Ishikawa (cell line): ENCODE results near the gene APOBR.

Source experiments
- CEBPB ChIP-seq: IDR thresholded peaks from 2 replicates; pipeline ENCODE4 v1.6.1; 2012
- CREB1 ChIP-seq: IDR thresholded peaks from 2 replicates; pipeline ENCODE4 v1.6.1; 2012; ENCODE audit warnings: low read depth
- EGR1 ChIP-seq: IDR thresholded peaks from 2 replicates; pipeline ENCODE4 v1.6.1; 2012
- EP300 ChIP-seq: IDR thresholded peaks from 2 replicates; pipeline ENCODE4 v1.6.1; 2012; ENCODE audit warnings: borderline replicate concordance
- FOXM1 ChIP-seq: IDR thresholded peaks from 2 replicates; pipeline ENCODE4 v1.6.1; 2012; ENCODE audit warnings: low read depth, borderline replicate concordance
- NFIC ChIP-seq: IDR thresholded peaks from 2 replicates; pipeline ENCODE4 v1.6.1; 2012
- RAD21 ChIP-seq: IDR thresholded peaks from 2 replicates; pipeline ENCODE4 v1.6.1; 2012; ENCODE audit warnings: low read depth
- TAF1 ChIP-seq: IDR thresholded peaks from 2 replicates; pipeline ENCODE4 v1.6.1; 2012; ENCODE audit warnings: low read depth, mild to moderate bottlenecking
- TCF12 ChIP-seq: IDR thresholded peaks from 2 replicates; pipeline ENCODE4 v1.6.1; 2012; ENCODE audit warnings: low read depth
- TEAD4 ChIP-seq: IDR thresholded peaks from 2 replicates; pipeline ENCODE4 v1.6.1; 2012
- YY1 ChIP-seq: IDR thresholded peaks from 2 replicates; pipeline ENCODE4 v1.6.1; 2012; ENCODE audit warnings: low read depth
- ZBTB7A ChIP-seq: IDR thresholded peaks from 2 replicates; pipeline ENCODE4 v1.6.1; 2012; ENCODE audit warnings: low read depth
- TF ChIP-seq, protein P1 (sequence below): IDR thresholded peaks from 2 replicates; pipeline ENCODE4 v1.6.1; 2012
- TF ChIP-seq, protein P2 (sequence below): IDR thresholded peaks from 2 replicates; pipeline ENCODE4 v1.6.1; 2012; ENCODE audit warnings: low read depth, mild to moderate bottlenecking
- TF ChIP-seq, protein P3 (sequence below): IDR thresholded peaks from 2 replicates; pipeline ENCODE4 v1.6.1; 2012

Gene APOBR

DNA sequence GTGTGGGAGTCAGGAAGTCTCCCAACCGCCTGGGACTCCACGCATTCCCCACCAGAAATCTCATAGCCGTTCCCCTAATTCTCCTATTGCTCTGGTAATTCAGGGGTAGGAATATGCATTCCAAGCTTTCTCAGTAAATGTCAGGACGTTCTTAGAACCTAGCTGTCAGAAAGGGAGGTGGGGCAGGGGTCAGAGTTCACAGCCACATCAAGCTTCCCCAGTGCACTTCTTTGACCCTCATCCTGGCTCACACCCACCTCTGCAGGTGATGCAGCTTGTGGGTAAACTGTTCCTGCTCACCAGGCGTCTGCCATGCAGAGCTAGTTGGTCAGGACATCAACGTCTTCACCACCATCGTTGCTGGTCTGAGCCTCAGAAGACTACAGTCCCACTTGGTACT lies 26.2 kb downstream of the APOBR start:
- TF ChIP-seq YY1 (no peak), FOXM1 (no peak), NFIC (no peak), RAD21 (no peak), EGR1 (no peak)
- TF ChIP-seq, protein P1, sequence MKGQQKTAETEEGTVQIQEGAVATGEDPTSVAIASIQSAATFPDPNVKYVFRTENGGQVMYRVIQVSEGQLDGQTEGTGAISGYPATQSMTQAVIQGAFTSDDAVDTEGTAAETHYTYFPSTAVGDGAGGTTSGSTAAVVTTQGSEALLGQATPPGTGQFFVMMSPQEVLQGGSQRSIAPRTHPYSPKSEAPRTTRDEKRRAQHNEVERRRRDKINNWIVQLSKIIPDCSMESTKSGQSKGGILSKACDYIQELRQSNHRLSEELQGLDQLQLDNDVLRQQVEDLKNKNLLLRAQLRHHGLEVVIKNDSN, result no peak
- TF ChIP-seq, protein P2, sequence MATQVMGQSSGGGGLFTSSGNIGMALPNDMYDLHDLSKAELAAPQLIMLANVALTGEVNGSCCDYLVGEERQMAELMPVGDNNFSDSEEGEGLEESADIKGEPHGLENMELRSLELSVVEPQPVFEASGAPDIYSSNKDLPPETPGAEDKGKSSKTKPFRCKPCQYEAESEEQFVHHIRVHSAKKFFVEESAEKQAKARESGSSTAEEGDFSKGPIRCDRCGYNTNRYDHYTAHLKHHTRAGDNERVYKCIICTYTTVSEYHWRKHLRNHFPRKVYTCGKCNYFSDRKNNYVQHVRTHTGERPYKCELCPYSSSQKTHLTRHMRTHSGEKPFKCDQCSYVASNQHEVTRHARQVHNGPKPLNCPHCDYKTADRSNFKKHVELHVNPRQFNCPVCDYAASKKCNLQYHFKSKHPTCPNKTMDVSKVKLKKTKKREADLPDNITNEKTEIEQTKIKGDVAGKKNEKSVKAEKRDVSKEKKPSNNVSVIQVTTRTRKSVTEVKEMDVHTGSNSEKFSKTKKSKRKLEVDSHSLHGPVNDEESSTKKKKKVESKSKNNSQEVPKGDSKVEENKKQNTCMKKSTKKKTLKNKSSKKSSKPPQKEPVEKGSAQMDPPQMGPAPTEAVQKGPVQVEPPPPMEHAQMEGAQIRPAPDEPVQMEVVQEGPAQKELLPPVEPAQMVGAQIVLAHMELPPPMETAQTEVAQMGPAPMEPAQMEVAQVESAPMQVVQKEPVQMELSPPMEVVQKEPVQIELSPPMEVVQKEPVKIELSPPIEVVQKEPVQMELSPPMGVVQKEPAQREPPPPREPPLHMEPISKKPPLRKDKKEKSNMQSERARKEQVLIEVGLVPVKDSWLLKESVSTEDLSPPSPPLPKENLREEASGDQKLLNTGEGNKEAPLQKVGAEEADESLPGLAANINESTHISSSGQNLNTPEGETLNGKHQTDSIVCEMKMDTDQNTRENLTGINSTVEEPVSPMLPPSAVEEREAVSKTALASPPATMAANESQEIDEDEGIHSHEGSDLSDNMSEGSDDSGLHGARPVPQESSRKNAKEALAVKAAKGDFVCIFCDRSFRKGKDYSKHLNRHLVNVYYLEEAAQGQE, result no peak

DNA sequence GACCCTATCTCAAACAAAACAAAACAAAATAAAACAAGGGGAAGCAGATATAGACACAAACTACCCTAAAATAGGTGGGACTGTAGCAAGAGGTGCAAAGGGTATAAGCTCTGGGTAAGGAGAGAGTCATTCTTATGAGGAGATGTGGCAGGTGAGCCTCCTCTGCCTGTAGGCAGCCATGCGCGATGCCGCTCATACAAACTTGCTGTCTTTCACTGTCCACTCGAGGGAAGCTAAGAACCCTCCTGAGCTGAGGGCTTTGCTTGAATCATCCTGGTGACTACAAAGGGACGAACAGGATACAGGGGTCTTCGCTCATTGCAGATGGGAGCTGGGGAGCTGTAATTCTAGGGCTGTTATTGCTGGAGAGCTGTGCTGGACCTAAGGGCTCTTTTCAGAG lies 27.0 kb downstream of the APOBR start:
- TF ChIP-seq, protein P3, sequence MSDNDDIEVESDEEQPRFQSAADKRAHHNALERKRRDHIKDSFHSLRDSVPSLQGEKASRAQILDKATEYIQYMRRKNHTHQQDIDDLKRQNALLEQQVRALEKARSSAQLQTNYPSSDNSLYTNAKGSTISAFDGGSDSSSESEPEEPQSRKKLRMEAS, result no peak

- TF ChIP-seq ZBTB7A, result no peak
- TF ChIP-seq, protein P2, result no peak
- TF ChIP-seq RAD21, result no peak
- no peak for TF ChIP-seq TEAD4
- TF ChIP-seq CREB1, result no peak
- TF ChIP-seq TAF1, result no peak
- TF ChIP-seq, protein P1, result no peak
- no peak for TF ChIP-seq NFIC
- TF ChIP-seq, protein P3, result no peak
- TF ChIP-seq CEBPB, result no peak
- no peak for TF ChIP-seq EP300
Observed at GRCh38 chr16:28522792-28523191, 28.3 kb downstream of the APOBR start.

DNA sequence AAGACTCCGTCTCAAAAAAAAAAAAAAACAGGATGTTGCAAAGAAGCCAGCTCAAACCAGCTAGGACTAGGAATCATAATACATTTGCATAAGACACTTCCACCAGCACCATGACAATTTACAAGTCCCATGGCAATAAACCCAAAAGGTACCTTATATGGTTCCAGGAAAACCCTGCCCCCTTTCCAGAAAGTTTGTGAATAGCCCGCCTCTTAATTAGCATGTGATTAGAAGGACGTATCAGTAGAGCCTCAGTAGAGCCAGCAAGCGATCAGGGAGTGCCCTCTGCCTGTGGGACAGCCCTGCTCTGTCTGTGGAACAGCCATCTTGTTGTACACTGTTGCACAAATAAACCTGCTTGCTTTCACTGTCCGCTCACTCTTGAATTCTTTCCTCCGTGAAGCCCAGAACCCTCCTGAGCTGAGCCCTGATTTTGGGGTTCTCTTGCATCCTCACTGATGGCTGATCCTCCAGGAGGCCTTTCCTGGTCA lies 30.3 kb downstream of the APOBR start:
- TF ChIP-seq EP300 (no peak), CREB1 (no peak), RAD21 (peak; percentile 16; the same call in 1 of the 2 replicates)

- TF ChIP-seq CEBPB, result no peak
- TF ChIP-seq NFIC, result no peak
- no peak for TF ChIP-seq TCF12
- TF ChIP-seq TEAD4, result no peak
- no peak for TF ChIP-seq TAF1
- TF ChIP-seq CREB1, result no peak
- no peak for TF ChIP-seq RAD21
- TF ChIP-seq EGR1, result no peak
- TF ChIP-seq, protein P3, result no peak
Observed at GRCh38 chr16:28526201-28527099, 32.0 kb downstream of the APOBR start.

GRCh38 chr16:28527985-28528384 lies 33.5 kb downstream of the APOBR start:
- no peak for TF ChIP-seq NFIC
- TF ChIP-seq TAF1, result no peak
- TF ChIP-seq ZBTB7A, result no peak
- no peak for TF ChIP-seq TCF12
- no peak for TF ChIP-seq CEBPB

GRCh38 chr16:28528463-28528867 lies 34.0 kb downstream of the APOBR start:
- no peak for TF ChIP-seq ZBTB7A
- no peak for TF ChIP-seq TCF12
- TF ChIP-seq, protein P1, result no peak
- TF ChIP-seq CREB1, result no peak
- TF ChIP-seq, protein P3, result no peak
- TF ChIP-seq EGR1, result no peak
- no peak for TF ChIP-seq YY1
